Gastroesophageal sphincter (tissue), 4 donors: Measurements from ENCODE around the gene VDAC1. TPM values are rescaled to one million over a fixed set of nuclear protein-coding genes. Genes with fewer than 3 reads are reported as not detected.

Experiments
- ATAC-seq: fragments of 150-250 bp; one replicate; pipeline ENCODE4 v1.9.1; 2016; ENCODE audit warnings: mild to moderate bottlenecking, moderate library complexity
- H3K27ac ChIP-seq, 4 donors: fragments of 200-600 bp; sonication (generic) in 3 of 4; 1 replicate in 3 of 4; 2 replicates in 1 of 4; pipeline ENCODE4 v1.5.1; 2016 to 2019
- H3K27me3 ChIP-seq: fragments of 200-600 bp; sonication (generic); one replicate; pipeline ENCODE4 v1.5.1; 2019
- H3K36me3 ChIP-seq, 2 donors: fragments of 200-600 bp; sonication (generic); one replicate each; pipeline ENCODE4 v1.5.1; 2019; ENCODE audit warnings: control low read depth in 1 of 2
- H3K4me1 ChIP-seq, 3 donors: fragments of 200-600 bp; sonication (generic); 1 replicate in 2 of 3; 2 replicates in 1 of 3; pipeline ENCODE4 v1.5.1; 2016 to 2019; ENCODE audit warnings: control low read depth in 2 of 3
- H3K4me3 ChIP-seq, 2 donors: fragments of 200-600 bp; sonication (generic); one replicate each; pipeline ENCODE4 v1.5.1; 2019; ENCODE audit warnings: mild to moderate bottlenecking in 1 of 2, moderate library complexity in 1 of 2
- H3K9me3 ChIP-seq, 3 donors: fragments of 200-600 bp; sonication (generic); one replicate each; pipeline ENCODE4 v1.5.1; 2017 to 2019; ENCODE audit warnings: control low read depth in 2 of 3
- EP300 ChIP-seq: sonication (generic); formaldehyde crosslinking; IDR thresholded peaks from one replicate; pipeline ENCODE4 v1.6.1; 2017; ENCODE audit warnings: antibody characterized with exemption, mild to moderate bottlenecking
- POLR2A ChIP-seq, 2 donors: fragments of 450-650 bp; IDR thresholded peaks; one replicate each; pipeline ENCODE4 v1.6.1; 2017; ENCODE audit warnings: antibody characterized with exemption in 2 of 2, mild to moderate bottlenecking in 2 of 2, moderate library complexity in 1 of 2
- POLR2AphosphoS5 ChIP-seq: sonication (generic); formaldehyde crosslinking; IDR thresholded peaks from one replicate; pipeline ENCODE4 v1.6.1; 2017; ENCODE audit warnings: antibody characterized with exemption
- WGBS, 2 donors: methylation state at CpG; one replicate each; pipeline ENCODE4 v1.1.5; 2018; ENCODE audit warnings: low coverage in 1 of 2; 5-methylcytosine and 5-hydroxymethylcytosine counted together
- total RNA-seq, 4 donors: library from RNA; depleted of rRNA; stranded (reverse); fragments of >200 nt; gene quantifications; one replicate each; pipeline ENCODE4 v1.1.0, GENCODE V29; 2016
- TF ChIP-seq, protein P1 (sequence below), 4 experiments: fragments of 200-600 bp in 2 of 4; fragments of 450-650 bp in 2 of 4; sonication (generic) in 1 of 4; IDR thresholded peaks; one replicate each; pipeline ENCODE4 v1.5.1; 2017 to 2019; ENCODE audit warnings: antibody characterized with exemption in 4 of 4, mild to moderate bottlenecking in 2 of 4, moderate library complexity in 2 of 4

The VDAC1 gene
- total RNA-seq, 4 donors from 2014 or later = 112 to 157 (median 131) TPM

DNA sequence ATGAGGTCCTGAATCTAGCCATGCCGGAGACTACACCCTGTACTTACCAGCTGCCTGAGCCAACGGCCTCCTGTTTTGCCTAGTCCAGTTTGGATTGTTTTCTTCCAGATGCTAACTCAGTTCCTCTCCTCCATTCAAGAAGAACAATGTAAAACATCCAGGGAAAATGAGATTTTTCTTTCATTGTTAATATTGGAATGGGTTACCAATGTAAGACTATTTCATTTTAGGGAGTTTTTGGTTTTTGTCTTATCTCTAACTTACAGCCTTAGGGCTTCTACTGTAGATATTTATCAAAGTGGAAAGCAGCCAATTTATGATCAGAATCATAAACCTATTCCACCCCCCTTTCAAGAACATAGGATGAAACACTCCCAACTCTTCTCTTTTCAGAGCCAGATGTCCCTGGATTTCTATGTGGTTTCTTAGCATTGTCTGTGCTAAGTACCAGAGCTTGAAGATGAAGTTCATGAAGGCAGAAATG is 3.5 kb upstream of the VDAC1 start:
- no peak overlapping the region for H3K4me3 ChIP-seq
- TF ChIP-seq POLR2A (IDR thresholded peaks at IDR 0.05) (no peak), POLR2AphosphoS5 (no peak), EP300 (no peak)
- TF ChIP-seq, protein P1, sequence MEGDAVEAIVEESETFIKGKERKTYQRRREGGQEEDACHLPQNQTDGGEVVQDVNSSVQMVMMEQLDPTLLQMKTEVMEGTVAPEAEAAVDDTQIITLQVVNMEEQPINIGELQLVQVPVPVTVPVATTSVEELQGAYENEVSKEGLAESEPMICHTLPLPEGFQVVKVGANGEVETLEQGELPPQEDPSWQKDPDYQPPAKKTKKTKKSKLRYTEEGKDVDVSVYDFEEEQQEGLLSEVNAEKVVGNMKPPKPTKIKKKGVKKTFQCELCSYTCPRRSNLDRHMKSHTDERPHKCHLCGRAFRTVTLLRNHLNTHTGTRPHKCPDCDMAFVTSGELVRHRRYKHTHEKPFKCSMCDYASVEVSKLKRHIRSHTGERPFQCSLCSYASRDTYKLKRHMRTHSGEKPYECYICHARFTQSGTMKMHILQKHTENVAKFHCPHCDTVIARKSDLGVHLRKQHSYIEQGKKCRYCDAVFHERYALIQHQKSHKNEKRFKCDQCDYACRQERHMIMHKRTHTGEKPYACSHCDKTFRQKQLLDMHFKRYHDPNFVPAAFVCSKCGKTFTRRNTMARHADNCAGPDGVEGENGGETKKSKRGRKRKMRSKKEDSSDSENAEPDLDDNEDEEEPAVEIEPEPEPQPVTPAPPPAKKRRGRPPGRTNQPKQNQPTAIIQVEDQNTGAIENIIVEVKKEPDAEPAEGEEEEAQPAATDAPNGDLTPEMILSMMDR (IDR thresholded peaks at IDR 0.05) = no peak
- no peaks in the 10 kb centered on the region for H3K36me3 ChIP-seq
- no peak for ATAC-seq
- H3K9me3 ChIP-seq = no peaks in the 10 kb centered on the region
- peak overlapping the region in 2 of 4 donors; percentile 21 to 100 for H3K27ac ChIP-seq
- peaks cover 0 to 20% (median 10%) of the 10 kb centered on the region in 3 donors for H3K4me1 ChIP-seq
- 29 to 33% methylated on average over 1 to 2 of the region's 2 CpGs for WGBS, 2 donors
- no peaks in the 10 kb centered on the region for H3K27me3 ChIP-seq

- no peaks in the 10 kb centered on the region for H3K27me3 ChIP-seq
- no peaks in the 10 kb centered on the region for H3K9me3 ChIP-seq
- H3K4me1 ChIP-seq = peaks cover 5 to 26% (median 16%) of the 10 kb centered on the region in 3 donors
- H3K36me3 ChIP-seq = no peaks in the 10 kb centered on the region
- peak overlapping the region in 3 of 4 donors; percentile 6 to 100 (median 21) for H3K27ac ChIP-seq
- no peak for ATAC-seq
- WGBS, 2 donors = 95 to 100% methylated on average over 1 to 3 of the region's 14 CpGs
- no peak overlapping the region for H3K4me3 ChIP-seq
- TF ChIP-seq POLR2AphosphoS5 (no peak), EP300 (no peak), POLR2A (IDR thresholded peaks at IDR 0.05) (no peak)
- TF ChIP-seq, protein P1 (IDR thresholded peaks at IDR 0.05) = no peak
These were observed 2.9 kb upstream of the VDAC1 start for GRCh38 chr5:134007581-134008265.

DNA sequence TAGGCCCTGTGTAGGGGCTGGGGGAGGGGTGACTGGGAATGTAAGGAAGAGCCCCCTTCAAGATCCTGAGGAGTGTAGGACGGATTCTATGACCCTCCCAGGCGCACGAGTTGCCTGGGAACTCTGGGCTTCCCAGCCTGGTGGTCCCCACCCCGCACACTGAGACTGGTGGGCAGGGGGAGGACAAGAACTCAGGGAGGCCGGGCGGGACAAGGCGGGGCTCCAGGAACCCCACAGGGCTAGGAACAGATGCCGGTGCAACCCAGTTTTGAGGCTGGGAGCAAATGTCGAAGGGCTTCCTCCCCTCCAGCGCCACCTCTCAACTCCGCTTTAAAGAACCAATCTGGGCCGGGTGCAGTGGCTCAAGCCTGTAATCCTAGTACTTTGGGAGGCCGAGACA is 1.3 kb upstream of the VDAC1 start:
- peak overlapping the region; percentile 95 to 100 (median 99) for H3K27ac ChIP-seq
- no peak for ATAC-seq
- no peaks in the 10 kb centered on the region for H3K27me3 ChIP-seq
- peak overlapping the region in 1 of 2 donors; percentile 98 for H3K4me3 ChIP-seq
- peaks cover 0 to under 1% of the 10 kb centered on the region in 2 donors for H3K36me3 ChIP-seq
- 72 to 73% methylated on average over 3 to 4 of the region's 13 CpGs for whole genome bisulfite sequencing, 2 donors
- H3K4me1 ChIP-seq = peaks cover 8 to 42% (median 25%) of the 10 kb centered on the region in 3 donors
- no peaks in the 10 kb centered on the region for H3K9me3 ChIP-seq
- TF ChIP-seq EP300 (no peak), POLR2AphosphoS5 (no peak), POLR2A (IDR thresholded peaks at IDR 0.05) (no peak)
- TF ChIP-seq, protein P1 (IDR thresholded peaks at IDR 0.05) = no peak

GRCh38 chr5:134005417-134006061 is 764 bp upstream of the VDAC1 start:
- TF ChIP-seq POLR2A (IDR thresholded peaks at IDR 0.05) = peak in 1 of 2 donors; percentile 6
- TF ChIP-seq POLR2AphosphoS5 = no peak
- Histone ChIP-seq H3K27me3 (no peaks in the 10 kb centered on the region), H3K27ac (peak overlapping the region; percentile 95 to 100 (median 99)), H3K4me3 (peak overlapping the region; percentile 78 to 98), H3K36me3 (peaks cover 0 to 6% of the 10 kb centered on the region in 2 donors), H3K4me1 (peaks cover 8 to 47% (median 26%) of the 10 kb centered on the region in 3 donors), H3K9me3 (no peaks in the 10 kb centered on the region)
- no peak for ATAC-seq
- 6 to 16% methylated on average over 11 to 21 of the region's 40 CpGs for WGBS, 2 donors

DNA sequence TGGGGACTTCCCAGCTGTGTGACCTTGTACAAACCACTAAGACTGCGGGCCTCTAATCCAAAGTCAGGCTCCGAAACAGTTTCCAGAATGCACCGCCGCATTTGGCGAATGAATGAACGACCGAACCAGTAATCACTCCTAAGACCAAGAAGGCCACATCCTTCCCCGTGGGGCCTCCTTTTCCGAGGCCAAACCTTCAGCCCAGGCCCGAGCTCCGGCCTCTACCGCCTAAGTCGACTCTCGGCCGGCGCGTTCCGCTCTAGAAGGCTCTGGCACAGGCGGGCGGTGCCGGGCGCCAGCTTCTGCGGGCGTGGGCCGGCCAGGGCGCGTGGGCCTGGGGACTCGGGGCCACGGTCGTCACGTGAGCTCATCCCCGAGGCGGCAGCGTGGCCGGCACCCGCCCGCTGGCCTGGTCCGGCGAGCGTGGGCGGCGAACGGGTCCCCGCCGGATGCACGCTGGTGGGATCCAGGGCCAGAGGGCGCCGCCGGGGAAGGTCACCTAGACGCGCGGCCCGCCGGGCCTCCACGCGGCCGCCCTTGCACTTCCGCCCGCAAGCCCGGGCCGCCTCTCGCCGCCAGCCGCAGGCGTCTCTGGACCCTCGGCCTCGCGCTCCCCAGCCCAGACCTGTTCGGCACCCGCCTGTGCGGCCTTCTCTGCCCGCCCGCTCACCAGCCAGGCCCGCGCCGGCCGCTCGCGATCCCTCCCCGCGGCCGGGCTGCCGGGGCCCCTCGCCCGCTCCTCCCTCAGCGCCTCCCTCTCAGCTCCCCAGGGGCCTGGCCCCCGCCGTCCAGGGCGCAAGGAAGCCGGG is 754 bp downstream of the VDAC1 start:
- Histone ChIP-seq H3K4me1 (peaks cover 8 to 63% (median 37%) of the 10 kb centered on the region in 3 donors), H3K27ac (peak overlapping the region; percentile 95 to 100 (median 99)), H3K36me3 (peaks cover 0 to 8% of the 10 kb centered on the region in 2 donors), H3K9me3 (no peaks in the 10 kb centered on the region), H3K27me3 (no peaks in the 10 kb centered on the region), H3K4me3 (peak overlapping the region; percentile 78 to 98)
- WGBS, 2 donors = 0% methylated on average over 3 of the region's 90 CpGs; no CpG with 5 or more reads in 1 of the 2 donors
- TF ChIP-seq, protein P1 (IDR thresholded peaks at IDR 0.05) = peak in 1 of 4 experiments; percentile 13
- TF ChIP-seq EP300 (no peak), POLR2A (IDR thresholded peaks at IDR 0.05) (peak in 1 of 2 donors; percentile 29), POLR2AphosphoS5 (peak; percentile 34)
- ATAC-seq = peak; percentile 43
